C4-2B (cell line): ENCODE measurements around the gene MRPL10.

Experiments
- H3K27ac ChIP-seq: fragments of 450-650 bp; 2 replicates; pipeline ENCODE4 v1.5.1; 2017
- CTCF ChIP-seq: fragments of 450-650 bp; conservative IDR thresholded peaks from 2 replicates; pipeline ENCODE4 v1.5.1; 2017; ENCODE audit warnings: mild to moderate bottlenecking
- ZFX ChIP-seq: fragments of 450-650 bp; IDR thresholded peaks from 2 replicates; pipeline ENCODE4 v1.6.1; 2017

Gene MRPL10

DNA sequence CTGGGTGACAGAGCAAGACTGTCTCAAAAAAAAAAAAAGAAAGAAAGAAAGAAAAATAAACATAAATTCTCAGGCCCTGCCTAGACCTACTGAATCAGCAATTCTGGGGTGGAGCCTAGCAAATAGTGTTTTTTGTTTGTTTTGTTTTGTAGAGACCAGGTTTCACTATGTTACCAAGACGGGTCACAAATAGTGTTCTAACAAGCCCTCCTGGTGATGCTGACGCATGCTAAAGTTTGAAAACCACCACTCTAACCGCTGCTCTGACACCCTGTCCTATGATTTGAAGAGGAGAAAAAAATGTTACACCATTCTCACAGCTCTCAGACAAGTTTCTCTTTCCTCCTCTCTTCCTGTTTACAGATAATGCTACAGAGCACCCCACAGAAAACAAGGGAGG, 1.5 kb downstream of the MRPL10 start:
- TF ChIP-seq CTCF (no peak), ZFX (no peak)
- peak overlapping the region; percentile 77; the same call in 1 of the 2 replicates for H3K27ac ChIP-seq

- no peak for TF ChIP-seq ZFX
- TF ChIP-seq CTCF = no peak
- H3K27ac ChIP-seq = no peak overlapping the region
These were observed 7.8 kb downstream of the MRPL10 start for GRCh38 chr17:47823519-47823918.

- no peak for TF ChIP-seq CTCF
- no peak overlapping the region for H3K27ac ChIP-seq
These were observed 8.6 kb downstream of the MRPL10 start for GRCh38 chr17:47822785-47823184.

DNA sequence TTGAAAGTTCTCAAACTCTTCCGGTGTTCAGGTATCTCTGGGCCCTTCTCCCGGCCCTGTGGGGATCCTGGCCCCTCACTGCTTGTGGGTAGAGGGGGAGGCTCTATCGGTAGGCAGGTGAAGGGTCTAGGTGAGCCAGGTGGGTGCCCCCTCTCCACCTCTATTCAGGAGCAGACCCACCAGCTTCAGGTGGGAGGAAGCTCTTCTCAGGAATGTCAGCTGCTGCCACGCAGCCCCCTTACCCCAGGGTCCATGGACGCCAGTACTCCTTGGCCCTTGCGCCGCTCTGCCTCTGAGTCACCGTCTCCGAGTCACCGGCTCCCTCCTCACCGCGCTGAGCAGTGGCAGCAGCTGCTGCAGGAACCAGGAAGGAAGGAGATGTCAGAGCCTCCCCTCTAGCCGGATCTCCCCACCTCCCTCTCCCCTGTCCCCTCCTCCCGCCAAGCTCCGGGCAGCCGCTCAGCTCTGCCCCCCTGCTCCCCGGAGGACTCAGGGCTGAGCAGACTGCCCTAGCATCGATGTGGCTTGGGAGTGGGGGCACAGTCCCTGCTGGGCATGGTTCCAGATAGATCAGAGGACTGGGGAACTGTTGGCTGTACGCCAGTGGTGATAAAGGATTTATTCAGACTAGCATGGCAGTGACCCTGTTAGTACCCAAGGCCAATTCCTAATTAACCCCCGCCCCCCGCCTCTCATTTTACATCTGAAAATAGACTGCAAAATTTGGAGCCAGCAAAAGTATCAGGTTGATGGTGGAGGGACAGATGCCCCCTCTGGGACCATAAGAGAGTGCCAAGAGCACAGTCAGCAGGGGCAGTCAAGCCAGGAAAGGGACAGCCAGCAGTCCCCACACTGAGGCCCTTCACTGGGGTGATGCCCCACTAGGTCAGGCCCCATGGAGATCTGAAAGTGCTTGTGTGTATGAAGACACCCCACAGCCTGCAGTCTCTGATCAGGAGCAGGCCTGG, 9.6 kb downstream of the MRPL10 start, which contains the start of gene OSBPL7:
Gene OSBPL7, minus strand, starts transcription at position 371 of the 968 bp plus-strand sequence. CDS start 1,516 bp downstream, outside the sequence.
- no peak for TF ChIP-seq ZFX
- TF ChIP-seq CTCF = no peak
- H3K27ac ChIP-seq = peak within 1 kb of the TSS; percentile 53

DNA sequence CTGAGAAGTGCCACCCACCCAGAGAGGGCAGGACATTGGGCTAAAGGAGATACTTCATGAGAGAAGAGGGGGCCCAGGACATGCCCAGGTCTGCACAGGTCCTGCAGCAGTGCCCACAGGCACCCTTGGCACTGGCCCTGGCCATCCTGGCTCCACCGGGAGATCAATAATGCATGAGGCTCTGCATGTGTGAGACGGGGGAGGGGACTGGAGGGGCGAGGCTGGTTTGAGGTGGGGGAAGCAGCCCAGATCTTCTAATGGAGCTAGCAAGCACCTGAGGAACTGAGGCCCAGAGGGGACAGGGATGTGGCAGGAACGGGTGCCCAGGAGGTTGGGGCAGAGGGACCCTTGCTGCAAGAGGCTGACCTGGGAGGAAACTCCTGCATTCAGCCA, 10.3 kb downstream of the MRPL10 start:
- H3K27ac ChIP-seq = peak overlapping the region; percentile 53
- TF ChIP-seq CTCF (no peak), ZFX (no peak)

DNA sequence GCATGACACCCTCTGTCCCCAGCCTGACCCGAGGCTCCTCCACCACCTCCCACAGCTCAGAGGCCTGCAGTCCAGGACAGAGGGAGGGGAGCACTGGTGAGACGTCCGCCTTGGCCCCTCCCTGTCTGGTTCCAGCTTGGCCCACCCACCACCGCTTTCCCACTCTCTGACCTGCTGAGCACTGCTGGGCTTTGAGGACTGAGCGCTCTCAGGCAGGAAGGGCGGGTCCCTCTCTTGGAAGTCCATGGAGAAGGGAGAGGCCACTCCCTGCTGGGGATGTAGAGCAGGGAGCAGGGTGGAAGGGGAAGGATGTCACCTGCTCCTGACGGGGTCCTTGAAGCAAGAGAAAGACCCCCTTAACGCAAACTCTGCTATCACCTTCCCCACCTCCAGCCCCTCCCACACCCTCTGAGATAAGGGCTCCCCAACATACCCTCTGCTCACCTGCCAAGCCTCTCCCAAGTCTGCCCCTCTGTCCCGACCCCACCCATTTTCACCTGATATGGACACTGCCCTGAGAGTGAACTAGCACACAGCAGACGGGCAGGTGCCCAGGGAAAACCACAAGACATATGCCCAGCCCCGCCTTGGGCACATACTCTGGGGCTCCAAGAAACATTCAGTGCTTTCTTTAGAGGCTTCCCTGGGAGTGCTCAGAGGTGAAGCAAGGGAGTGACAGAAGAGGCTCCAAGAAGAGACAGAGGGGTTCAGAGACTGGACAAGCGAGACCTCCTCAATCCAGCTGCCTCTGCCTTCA, 11.1 kb downstream of the MRPL10 start:
- TF ChIP-seq CTCF = no peak
- TF ChIP-seq ZFX = no peak
- no peak overlapping the region for H3K27ac ChIP-seq

DNA sequence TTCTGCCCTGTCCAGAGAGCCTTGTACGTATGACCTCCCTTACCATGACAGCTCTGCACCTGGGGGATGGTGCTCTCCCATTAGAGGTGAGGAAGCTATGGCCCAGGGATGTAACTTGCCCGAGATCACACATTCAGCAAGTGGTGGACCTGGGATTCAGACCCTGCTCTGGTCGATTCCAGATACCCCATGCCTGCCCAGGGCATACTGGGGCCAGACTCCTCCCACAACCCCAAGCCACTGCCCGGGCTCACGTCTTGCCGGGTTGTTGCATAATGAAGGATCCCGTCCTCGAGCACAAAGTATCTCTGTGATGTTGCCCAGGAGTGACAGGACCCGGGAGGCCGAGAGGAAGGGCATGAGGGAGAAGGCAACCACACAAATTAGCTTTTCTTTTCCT, 11.9 kb downstream of the MRPL10 start:
- no peak overlapping the region for H3K27ac ChIP-seq
- TF ChIP-seq CTCF (no peak), ZFX (no peak)
